Measurements from ENCODE around the gene RUNDC1.

Gene RUNDC1

DNA sequence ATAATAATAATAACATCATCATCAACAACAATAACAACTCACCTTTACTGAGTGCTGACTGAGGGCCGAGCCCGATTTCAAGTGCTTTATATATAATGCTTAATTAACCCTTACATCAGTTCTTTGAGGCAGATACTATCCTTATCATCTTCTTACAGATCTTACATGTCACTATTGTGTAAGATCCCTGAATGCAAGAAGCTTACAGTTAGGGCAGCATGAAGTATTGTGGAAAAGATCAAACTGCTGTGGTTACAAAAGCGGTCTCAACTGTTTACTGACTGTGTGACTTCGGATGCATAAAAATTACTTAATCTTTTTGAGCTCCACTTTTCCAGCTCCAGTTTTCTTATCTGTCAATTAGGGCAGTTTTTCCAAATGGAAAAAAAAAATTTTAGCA is 38.6 kb downstream of the RUNDC1 start:
- DNase-seq (ENCODE audit: low read depth), result peak; percentile 54

DNA sequence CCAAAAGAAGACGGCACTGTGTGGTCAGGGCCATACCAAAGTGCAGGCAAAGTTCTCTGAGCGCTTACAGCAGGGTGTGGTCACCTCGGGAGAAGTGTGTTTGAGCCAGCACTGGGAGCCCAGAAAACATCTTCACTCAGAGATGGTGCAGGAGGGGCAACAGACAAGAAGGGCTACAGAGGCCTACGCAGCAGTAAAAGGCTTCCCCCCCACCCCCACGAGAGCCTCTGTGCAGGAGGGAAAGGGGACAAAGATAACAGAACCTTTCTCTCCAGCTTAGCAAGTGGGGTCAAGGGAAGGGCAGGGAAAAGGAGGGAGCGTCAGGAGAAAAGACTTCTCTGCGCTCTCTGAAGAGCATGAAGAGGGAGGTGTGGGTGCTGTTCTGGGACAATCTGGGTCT is 39.1 kb downstream of the RUNDC1 start:
- no peak for DNase-seq (ENCODE audit: low read depth)

DNA sequence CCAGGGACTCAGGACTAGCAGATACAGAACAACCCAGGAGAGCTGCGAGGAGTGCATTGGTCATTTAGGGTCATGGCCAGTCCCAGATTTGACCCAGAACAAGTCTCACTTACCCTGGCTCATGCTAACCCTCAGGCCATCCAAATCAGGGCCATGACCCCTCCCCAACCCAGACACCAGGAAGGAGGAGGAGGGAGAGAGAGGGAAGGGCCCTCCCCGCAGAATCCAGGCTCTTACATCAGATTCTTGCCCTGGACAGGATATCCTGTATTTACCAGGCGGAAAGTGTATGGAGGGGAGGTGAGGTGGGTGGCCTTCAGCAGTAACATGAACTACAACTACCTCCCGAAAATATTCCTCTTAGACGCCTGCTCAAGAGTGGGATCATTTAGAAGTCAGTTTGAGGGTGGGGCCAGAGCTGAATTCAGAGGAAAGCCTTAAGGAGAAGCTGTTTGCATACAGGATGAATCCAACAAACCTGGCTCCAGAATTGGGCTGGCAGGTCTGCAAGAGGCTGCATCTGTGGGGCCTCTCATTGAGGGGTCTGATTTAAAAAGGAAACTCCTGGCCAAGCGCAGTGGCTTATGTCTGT is 39.8 kb downstream of the RUNDC1 start:
- DNase-seq (ENCODE audit: low read depth), result no peak

DNA sequence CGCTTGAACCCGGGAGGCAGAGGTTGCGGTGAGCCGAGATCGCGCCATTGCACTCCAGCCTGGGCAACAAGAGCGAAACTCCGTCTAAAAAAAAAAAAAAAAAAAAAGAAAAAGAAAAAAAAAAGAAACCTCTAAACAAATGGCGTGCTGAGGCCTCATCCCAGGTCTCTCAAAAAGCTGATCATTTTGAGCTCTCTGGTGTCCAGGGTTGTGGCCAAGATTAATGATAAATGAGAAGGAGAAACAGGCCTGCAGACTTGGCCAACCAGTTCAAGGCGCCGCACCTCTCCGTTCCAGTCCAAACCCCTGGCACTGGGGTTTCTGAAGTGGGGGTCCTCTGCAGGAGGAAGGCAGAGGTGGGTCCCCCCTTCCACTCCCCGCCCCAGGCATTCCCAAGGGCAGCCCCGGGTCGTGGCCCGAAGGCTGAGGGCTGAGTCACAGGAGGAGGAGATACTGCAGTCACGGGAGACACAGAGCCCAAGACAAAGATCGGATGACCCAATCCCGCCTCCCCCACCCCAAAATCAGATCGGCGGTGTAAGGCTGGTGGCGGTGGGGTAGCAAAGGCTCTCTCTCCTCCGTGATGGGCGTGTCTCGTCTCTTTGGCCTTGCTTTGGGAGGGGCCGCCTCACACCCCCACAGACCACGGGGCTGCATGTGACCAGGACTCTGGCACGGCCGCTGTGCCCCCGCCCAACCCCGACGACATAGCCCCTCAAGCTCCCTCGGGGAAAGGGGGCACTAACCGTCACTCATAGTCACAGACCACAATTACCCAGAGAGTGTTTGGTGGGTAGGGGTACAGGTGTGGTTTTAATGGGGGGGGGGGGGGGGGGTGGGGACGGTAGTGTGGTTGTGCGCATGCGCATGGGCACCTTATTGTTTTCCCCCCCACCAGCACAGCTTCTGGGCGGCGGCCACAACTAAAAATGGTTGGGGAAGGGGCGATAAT is 40.7 kb downstream of the RUNDC1 start:
- peak; percentile 70 for DNase-seq (ENCODE audit: low read depth)

DNA sequence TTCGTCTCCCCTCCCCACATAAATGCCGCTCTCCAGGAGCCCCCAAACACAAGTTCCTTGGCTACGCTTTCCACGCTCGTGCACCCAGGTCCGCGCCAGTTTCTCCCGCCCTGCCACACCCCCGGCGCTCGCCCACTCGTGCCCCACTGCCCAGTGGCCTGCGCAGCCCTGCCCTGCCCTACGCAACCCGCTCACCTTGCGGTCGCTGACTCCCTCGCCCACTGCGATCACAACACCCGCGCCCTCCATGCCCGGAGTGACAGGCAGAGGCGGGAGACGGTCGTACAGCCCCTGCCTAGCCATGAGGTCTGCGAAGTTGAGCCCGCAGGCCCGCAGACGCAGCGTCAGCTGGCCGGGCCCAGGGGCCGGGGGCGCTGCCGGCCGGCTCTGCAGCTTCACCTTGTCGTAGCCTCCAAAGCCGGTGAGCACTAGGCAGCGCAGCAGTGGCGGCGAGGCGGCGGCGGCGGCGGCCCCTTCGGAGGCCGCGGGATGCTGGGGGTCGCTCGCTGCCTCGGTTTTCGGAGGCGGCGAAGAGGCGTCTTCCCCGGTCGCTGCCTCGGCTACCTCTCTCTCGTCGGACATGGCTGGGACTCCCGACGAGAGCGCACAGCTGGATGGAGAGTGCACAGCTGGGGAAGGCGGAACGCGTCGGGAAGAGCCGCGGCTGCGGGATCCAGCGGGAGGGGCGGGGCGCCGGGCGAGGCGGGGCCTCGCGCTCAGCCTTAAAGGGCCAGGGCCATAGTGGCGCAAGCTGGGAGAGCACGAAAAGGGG is 41.6 kb downstream of the RUNDC1 start, which contains the start of gene VAT1:
TSS of gene VAT1 (minus strand) at position 645 of the 772 bp plus-strand sequence. CDS start at position 582, 63 bp downstream.
- peak; percentile 69 for DNase-seq (ENCODE audit: low read depth)

DNA sequence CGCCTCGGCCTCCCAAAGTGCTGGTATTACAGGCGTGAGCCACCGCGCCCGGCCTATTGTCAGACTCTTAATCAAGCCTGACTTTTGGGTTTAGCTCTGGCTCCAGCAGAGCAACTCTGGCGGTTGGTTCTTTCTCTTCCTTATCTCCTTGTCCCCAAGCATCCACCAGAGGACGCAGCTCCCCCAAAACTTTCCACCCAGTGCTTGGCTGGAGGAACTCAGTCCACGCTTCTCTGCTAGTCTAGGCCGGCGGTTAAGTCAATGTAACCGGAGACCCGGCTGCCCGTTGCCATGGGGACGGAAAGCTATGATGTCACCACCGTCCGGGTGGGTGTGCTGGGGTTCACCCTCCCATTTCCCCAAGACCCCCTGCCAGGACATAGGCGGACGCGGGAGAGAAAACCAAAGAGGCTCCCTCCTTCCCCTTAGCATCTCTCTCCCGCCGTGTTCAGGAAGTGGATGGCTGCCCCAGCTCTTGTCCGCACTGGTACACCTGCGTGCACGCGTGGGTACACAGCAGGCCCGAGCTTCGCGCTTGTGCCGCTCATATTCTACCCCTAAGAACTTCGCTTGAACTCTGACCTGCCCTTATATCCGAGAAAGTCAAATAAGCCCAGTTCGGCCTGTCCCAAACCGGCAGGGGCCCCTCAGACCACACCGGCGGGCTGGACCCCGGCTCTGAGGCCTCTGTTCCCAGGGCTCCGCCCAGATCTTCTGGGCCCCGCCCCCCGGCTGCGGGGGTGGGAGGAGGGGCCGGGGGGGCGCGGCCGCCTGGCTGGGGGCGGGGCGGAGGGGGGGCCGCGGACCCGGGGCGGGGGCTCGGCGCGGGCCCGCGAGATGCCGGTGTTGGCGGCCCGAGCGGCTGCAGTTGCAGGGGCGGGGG is 44.3 kb downstream of the RUNDC1 start, which contains the start of gene RND2:
TSS of gene RND2 (plus strand) at position 825 of the 883 bp plus-strand sequence. CDS start 117 bp downstream, outside the sequence.
- DNase-seq (ENCODE audit: low read depth), result peak; percentile 93

DNA sequence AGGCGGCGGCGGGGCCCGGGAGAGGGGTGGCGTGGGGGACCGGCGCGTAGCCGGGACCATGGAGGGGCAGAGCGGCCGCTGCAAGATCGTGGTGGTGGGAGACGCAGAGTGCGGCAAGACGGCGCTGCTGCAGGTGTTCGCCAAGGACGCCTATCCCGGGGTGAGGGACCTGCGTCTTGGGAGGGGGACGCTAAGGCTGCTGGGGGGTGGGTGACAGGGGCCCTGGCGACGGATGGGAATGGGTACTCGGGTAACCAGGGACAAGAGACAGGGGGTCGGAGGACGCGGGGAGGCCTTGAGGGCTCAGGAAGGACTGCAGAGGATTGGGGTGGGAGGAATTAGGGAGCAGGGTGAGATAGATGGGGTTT is 44.9 kb downstream of the RUNDC1 start:
- DNase-seq (ENCODE audit: low read depth), result no peak

DNA sequence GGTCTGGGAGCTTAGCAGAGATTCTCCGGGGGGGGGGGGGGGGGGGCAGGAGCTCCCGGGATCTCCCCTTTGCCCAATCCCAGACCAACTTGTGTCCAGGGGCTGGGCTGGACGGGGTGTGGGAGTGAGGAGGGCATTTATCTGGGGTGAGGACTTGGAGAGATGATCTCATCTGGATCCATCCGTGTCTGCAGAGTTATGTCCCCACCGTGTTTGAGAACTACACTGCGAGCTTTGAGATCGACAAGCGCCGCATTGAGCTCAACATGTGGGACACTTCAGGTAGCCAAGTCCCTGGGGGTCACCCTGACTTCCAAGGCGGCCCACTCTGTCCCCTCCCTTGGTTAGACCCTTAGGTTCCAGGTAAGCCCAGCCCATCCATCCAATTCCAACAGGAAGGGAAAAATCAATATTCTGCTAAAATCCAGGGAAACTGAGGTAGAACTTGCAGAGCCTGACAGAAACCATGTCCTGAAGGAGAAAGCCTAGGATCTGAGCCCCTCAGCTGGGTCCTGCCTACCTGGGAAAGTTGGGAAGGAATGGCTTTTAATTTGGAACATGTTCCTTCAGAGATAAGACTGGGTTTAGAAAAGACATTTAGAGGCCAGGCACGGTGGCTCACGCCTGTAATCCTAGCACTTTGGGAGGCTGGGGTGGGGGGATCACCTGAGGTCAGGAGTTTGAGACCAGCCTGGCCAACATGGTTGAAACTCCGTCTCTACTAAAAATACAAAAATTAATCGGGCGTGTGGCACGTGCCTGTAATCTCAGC is 45.6 kb downstream of the RUNDC1 start:
- no peak for DNase-seq (ENCODE audit: low read depth)

DNA sequence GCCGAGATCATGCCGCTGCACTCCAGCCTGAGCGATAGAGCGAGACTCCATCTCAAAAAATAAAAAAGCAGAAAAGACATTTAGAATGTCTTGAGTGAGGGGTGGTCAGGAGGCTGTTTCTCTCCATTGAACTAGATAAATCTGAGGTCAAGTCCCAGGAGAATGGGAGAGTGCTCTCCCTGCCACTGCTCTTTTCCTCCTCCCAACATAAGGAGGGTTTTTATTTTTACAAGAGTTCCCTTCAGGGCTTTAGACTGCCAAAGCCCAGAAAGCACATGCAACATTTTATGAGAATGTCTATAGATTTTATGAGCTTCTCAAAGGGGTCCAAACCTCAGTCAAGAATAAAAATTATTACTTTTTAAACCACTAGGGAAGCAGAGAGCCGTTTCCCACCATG is 46.2 kb downstream of the RUNDC1 start:
- DNase-seq (ENCODE audit: low read depth), result no peak

DNA sequence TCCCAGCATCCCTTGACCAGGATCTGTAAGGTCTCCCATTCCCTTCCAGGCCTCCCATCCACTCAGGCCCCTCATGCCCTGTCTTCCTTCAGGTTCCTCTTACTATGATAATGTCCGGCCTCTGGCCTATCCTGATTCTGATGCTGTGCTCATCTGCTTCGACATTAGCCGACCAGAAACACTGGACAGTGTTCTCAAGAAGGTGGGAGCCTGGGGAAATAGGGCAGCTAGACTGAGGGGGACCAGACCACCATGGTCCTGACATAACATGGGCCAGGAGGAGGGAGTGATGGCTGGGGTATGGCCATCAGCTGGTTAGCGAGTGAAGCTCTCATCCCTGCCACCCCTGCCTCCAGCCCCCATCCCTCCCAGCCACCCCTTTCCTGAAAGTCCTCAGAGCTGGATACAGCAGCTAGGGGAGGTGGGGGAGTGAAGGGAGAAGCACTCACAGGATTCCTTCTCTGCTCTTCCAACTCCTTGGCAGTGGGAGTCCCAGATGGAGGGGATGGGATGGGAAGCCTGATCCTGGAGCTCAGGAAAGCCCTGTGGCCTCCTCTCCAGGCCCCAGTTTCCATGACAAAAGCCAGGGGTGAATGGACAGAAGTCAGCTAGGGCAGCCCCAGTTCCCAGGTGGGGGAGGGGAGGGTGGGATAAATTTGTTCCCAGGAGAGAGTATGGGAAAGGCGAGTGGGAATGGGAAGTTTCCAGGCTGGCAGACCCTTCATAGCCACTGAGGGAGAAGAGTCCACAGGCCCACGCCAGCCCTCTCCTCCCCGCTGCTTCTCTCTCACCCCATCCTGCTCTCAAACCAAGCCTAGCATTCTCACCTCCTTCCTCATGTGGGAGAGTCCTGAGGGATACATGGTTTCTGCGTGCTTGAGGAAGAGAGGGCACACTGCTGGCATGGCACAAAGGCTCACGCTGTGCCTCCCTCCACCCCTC is 47.0 kb downstream of the RUNDC1 start:
- no peak for DNase-seq (ENCODE audit: low read depth)

DNA sequence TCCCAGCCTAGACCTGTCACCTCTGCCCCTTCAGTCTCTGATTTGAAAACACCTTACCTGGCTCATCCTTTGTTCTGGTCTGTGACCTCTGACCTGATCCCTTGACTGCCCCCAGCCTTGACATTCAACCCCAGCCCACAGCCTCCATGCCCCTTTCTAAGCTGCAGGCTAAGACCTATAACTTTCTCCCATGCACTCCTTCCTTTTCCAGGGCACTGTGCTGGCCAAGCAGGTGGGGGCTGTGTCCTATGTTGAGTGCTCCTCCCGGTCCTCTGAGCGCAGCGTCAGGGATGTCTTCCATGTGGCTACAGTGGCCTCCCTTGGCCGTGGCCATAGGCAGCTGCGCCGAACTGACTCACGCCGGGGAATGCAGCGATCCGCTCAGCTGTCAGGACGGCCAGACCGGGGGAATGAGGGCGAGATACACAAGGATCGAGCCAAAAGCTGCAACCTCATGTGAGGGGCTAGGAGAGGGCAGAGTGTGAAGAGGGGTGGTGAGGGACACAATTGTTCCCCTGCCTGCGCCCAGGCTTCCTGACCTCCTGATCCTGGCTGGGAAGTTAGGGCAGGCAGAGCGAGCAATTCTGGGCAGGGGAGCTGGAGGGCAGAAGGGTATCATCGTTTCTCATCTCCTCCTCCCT is 48.0 kb downstream of the RUNDC1 start:
- DNase-seq (ENCODE audit: low read depth), result no peak

DNA sequence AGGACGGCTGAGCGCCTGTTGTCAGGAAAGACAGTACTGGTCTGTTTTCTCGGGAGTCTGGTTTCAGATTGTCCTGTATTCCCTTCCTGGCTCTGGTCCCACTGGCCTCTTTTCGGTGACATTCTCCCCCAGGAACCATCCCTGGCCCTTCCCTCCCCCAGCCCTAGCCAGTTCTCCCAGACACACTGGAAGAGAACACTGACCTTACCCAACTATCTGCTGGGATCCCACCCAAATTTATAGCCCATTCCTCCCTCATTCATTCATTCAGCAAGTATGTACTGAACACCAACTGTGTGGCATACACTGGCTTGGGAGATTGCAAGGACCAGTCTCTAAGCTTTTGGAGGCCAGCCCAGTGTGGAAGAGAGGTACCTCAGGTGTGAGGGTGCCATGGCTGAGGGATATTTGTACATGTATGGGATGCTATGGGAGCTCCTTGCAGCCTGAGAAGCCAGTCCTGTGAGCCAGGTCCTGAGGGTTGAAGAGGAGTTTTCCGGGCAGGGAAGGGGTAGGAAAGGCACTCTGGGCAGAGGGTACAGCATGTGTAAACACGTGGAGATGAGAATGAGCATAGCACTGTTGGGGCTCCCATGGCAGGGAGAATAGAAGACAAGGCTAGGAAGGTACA is 49.9 kb downstream of the RUNDC1 start:
- no peak for DNase-seq (ENCODE audit: low read depth)

DNA sequence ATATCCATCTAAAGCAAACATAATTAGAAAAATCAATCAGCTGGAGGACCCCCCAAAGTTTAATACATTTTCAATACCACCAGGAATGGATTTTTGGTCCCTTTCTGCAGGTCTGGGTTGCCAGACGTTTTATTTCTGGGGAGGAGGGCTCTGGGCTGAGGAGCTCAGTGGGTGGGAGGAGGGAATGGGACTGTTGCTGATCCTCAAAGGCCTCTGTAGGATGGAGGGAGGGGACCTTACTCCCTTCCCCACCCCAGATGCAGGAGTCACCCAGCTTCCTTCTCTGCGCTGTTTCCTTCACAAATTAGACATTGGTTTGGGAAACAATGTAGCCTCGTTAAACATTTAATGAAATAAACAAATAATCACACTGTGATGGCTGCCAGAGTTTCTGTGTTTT is 51.3 kb downstream of the RUNDC1 start:
- no peak for DNase-seq (ENCODE audit: low read depth)

DNA sequence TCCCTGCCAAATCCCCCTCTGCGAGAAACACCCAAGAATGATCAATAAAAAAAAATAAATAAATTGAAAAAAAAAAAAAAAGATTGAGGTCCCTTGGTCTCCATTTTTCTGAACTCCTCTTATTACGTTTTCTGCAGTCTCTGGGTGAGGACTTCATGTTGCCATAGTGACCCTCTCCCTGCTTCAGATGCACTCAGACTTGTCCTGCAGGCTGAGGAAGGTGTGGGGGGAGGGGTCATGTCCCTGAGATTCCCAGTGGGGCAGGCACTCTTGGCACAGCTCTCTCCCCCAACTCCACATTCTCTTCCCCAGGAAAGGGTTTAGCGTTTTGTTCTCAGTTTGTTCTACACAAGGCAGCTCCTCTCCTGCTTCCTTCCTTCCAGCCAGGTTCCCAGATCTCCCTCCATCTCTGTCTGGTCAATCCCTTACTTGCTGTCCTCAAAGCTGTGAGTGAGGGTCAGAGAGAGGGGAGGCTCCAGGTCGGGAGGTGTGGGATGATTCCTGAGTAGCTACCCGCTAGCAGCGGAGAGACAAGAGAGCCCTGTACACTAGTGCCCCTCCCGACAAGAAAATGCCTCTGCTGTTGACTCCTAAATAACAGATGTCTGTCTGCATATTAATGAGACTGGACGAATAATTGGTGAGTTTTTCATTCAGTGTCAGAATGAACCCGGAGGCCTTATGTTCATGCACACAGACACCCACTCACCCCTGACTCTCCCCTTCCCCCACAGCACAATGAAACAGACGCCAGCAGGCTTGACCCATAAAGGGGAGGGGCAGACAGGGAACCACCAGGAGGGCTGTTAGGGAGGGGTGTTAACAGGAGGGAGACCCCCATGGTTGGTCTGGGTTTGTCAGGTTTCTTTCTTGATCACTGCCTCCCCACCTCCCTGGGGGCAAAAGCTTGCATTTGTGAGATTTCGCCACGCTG is 53.9 kb downstream of the RUNDC1 start:
- no peak for DNase-seq (ENCODE audit: low read depth)

DNA sequence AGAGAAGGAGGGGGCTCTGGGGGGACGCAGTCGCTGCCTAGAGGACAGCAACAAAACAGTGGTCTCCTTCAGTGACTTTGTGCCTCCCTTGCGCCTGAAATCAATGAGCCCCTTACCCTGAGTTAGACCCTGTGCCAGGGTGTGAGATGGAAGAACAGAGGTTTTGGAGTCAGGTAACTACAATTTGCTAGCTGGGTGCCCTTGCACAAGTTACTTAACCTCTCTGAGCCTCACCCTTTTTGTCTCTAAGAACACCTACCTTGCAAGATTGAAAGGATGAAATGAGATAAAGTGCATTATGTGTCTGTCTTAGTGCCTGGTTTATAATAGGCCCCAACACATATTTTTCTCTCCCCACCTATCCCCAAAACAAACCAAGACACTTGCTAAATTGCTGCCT is 54.5 kb downstream of the RUNDC1 start:
- no peak for DNase-seq (ENCODE audit: low read depth)

DNA sequence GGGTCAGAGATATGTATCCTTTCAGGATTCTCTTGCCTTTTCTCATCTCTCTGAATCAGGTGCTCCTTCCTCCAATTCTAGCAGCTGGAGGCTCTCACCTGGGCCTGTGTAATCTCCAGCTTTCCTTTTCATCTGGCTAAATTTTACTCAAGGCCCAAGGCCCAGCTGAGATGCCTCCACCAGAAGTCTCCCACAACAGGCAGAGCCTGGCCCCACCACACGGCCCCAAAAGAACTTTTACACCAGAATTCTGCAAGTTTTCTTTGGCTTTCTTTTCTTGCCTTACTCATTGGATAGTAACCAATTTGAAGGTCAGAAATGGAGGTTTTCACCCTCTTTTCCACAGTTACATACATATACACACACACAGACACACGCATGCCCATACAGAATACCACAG is 59.3 kb downstream of the RUNDC1 start:
- DNase-seq (ENCODE audit: low read depth), result no peak

DNA sequence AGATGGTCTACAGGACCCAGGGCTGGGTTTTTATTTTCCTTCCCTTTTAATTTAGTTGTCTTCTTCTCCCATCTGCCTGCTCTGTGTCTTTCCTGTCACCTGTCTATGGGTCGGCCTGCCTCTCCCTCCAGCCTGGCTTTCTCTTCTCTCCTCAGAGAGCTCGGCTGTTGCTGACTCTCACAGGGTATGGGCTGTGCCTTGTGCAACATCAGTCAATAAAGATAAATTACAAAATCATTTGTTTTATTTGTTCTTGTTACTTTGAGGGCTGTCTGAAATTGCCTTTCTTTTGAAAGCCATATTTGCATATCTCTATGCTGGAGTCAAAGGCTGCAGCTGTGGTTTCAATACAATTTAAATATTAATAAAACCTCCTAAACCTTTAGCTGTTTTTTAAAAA is 60.3 kb downstream of the RUNDC1 start:
- no peak for DNase-seq (ENCODE audit: low read depth)

All from fibroblast of gingiva (primary cell).